Esophagus muscularis mucosa (tissue), 4 donors: ENCODE results near the gene ATRN.

Experiments used
- EP300 ChIP-seq: sonication (generic); formaldehyde crosslinking; IDR thresholded peaks from one replicate; pipeline ENCODE4 v1.6.1; 2017; ENCODE audit warnings: antibody characterized with exemption
- POLR2A ChIP-seq: fragments of 450-650 bp; IDR thresholded peaks from one replicate; pipeline ENCODE4 v1.6.1; 2017; ENCODE audit warnings: antibody characterized with exemption, moderate library complexity, mild to moderate bottlenecking, low read depth
- POLR2AphosphoS5 ChIP-seq, 2 donors: sonication (generic); formaldehyde crosslinking; IDR thresholded peaks; one replicate each; pipeline ENCODE4 v1.6.1; 2017; ENCODE audit warnings: antibody characterized with exemption in 2 of 2
- TF ChIP-seq, protein P1 (sequence below), 3 experiments: fragments of 200-600 bp in 2 of 3; fragments of 450-650 bp in 1 of 3; sonication (generic) in 2 of 3; IDR thresholded peaks; one replicate each; pipeline ENCODE4 v1.5.1; 2017 to 2019; ENCODE audit warnings: antibody characterized with exemption in 3 of 3, mild to moderate bottlenecking in 2 of 3, moderate library complexity in 1 of 3

DNA sequence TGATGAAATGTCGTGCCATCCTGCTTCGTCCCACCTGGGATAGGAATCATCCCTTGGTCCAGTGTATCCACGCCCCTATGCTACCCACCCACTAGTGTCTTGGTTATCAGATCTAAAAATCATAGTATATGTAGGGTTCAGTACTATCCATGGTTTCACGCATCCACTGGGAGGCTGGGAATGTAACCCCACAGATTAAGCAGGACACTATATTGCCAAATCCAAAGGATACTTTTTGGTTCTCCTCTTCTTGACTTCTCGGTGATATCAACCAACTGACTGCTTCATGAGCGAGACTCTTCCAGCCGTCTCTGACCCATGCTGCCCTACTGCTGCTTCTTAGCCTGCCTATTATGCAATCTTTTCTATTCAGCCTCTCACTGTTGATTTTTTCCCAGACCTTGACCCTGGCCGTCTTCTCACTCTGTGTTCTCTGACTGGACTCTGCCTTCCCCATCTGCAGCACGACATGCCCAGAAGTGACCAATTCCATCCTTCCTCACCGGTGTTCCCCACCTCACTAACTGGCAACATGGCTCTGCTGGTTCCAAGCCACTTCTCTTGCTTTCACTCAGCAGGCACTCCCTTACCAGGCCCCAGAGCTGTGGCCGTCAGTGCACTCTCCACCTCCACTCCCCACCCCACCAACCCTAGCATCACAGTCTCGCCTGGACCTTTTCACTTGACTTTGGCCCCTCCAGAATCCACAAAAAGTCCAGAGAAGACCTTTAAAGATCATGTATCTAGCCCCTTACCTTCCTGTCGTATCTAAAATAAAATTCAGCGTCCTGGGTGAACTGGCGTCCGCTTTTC lies 157.9 kb downstream of the ATRN start:
- TF ChIP-seq, protein P1, sequence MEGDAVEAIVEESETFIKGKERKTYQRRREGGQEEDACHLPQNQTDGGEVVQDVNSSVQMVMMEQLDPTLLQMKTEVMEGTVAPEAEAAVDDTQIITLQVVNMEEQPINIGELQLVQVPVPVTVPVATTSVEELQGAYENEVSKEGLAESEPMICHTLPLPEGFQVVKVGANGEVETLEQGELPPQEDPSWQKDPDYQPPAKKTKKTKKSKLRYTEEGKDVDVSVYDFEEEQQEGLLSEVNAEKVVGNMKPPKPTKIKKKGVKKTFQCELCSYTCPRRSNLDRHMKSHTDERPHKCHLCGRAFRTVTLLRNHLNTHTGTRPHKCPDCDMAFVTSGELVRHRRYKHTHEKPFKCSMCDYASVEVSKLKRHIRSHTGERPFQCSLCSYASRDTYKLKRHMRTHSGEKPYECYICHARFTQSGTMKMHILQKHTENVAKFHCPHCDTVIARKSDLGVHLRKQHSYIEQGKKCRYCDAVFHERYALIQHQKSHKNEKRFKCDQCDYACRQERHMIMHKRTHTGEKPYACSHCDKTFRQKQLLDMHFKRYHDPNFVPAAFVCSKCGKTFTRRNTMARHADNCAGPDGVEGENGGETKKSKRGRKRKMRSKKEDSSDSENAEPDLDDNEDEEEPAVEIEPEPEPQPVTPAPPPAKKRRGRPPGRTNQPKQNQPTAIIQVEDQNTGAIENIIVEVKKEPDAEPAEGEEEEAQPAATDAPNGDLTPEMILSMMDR (IDR thresholded peaks at IDR 0.05) = no peak
- TF ChIP-seq POLR2A = no peak
- TF ChIP-seq EP300 = no peak
- TF ChIP-seq POLR2AphosphoS5 (IDR thresholded peaks at IDR 0.05) = no peak
